NCI-H2107 (cell line): ENCODE measurements around the gene TCEA2.
"Not testable (repeated sequence)": the region's sequence is repeated elsewhere in the genome, so short reads cannot be mapped to it uniquely, and the experiment has no call there.

Experiments used
- DNase-seq: peaks from one replicate; lab custom pipeline; 2025; lab: John Stamatoyannopoulos, UW

Gene TCEA2

DNA sequence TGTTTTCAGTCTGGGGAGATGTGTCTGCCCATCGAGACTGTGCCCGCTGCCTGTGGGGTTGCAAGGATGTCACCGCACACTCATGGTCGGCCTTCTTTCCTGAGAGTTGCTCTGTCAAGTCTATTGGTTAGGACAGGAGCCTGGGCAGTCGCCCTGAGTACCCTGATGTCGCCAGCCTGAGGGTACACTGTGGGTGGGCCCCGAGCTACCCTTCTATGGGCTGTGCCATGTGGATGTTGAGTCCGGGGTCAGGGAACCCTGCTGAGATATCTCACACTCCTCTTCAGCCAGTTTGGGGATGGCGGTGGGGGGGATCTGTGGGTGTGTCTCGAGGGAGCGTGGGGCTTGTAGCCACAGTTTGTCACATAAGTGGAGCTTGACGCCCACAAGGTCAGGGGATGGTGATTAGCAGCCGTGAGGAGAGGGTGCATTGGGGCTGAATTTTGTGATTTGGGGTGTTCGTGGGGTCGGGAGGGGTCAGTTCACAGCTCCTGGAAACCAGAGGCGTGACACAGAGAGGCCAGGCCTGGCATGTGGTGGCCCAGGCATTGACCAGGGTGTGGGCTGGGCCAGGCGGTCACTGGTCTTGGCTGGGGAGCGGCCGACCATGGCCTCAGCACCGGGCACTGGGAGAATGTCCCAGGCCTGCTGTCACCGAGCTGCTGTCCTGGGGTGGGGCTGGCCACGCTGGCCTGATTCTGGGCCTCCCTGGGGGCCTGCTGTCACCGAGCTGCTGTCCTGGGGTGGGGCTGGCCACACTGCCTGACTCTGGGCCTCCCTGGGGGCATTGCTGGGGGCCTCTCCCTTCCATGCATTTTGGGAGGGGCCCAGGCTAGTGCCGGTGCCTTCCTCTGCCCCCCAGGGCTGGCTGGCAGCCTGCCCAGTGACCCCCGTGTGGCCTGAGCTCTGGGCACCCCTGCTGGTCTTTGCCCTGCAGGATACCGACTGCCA, 46.0 kb downstream of the TCEA2 start:
- DNase-seq, result no peak

DNA sequence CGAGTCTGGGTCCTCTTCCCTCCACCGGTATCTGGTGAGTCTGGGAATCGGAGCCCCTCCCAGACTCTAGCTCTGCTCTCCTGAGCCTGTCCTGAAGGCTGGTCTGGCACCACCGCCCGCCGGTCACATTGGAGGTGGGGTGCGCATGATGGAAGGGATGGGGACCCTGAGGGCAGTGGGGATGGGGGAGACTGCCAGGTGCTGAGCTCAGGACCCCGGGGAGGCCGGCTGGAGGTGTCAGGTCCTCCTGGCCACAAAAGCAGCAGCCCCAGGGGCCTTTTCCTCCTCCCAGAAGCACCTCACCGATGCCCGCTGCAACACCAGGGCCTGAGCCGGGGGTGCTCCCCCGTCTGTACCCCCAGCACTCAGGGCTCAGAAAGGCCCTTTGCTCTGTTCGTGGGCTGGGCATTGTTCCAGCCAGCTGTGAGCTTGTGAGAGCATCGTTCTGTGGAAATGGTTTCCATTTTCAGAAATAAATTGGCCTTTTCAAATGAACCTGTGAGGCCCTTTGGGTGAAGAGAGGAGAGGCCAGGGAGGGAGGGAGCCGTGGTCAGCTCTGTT, 46.9 kb downstream of the TCEA2 start:
- DNase-seq, result no peak

DNA sequence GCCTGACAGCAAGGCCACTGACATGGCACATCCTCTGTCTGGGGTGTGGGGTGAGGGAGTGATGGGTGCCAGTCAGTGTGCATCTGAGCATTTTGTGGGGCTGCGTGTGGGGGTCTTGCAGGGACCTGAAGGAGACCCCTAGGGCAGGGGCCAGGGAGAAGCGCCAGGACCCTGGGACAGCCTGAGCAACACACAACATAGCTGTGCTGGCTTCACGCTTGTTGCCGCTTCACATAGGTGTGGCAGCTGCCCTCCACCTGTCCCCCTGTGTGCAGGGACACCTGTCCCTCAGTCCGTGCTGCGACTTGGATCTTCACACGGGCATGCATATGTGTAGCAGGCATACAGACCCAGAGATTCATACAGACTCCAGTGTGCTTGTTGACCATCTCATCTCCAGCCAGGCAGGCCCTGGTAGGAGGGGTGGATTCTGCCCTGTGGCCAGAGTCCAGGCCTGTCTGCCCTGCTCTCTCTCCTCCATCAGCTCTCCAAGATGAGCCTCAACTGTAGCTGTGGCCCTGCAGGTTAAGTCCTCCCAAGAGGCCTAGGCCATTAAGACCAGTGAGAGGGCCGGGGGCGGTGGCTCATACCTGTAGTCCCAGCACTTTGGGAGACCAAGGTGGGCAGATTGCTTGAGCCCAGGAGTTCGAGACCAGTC, 47.5 kb downstream of the TCEA2 start:
- no peak for DNase-seq

DNA sequence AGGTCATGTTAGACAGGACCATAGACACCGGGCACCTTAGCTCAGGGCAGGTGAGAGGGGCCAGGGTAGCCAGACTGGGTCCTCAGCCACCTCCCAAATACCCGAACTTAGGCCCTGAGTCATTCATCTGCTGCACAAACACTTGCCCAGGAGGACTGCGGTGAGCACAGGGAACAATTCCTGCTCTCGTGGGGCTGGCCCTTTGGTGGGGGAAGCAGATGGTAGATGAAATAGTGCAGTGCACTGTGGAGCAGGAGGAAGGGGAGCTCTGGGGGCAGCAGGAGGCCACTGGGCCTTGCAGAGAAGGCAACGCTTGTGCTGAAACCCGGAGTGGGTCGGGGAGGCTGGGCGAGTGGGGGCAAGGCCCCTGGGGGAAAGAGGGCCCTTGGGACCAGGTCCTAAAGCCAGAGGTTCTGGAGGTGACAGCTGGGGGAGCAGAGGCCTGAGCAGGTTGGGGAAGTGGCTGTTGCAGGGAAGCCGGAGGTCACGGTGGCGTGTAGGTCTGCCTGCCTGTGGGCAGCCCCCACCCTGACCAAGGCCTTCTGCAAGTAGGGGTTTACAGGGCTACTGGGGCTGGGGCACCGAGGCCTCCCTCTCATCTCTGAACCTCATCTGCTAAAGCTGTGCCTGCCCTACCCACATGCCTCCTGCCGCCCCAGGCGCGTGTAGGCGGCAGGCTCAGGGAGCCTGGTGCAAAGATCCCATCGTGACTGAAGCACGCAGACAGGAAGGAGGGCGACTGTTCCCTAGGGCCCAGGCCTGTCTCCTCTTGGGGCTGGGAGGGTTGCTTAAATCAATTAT, 49.0 kb downstream of the TCEA2 start:
- no peak for DNase-seq

DNA sequence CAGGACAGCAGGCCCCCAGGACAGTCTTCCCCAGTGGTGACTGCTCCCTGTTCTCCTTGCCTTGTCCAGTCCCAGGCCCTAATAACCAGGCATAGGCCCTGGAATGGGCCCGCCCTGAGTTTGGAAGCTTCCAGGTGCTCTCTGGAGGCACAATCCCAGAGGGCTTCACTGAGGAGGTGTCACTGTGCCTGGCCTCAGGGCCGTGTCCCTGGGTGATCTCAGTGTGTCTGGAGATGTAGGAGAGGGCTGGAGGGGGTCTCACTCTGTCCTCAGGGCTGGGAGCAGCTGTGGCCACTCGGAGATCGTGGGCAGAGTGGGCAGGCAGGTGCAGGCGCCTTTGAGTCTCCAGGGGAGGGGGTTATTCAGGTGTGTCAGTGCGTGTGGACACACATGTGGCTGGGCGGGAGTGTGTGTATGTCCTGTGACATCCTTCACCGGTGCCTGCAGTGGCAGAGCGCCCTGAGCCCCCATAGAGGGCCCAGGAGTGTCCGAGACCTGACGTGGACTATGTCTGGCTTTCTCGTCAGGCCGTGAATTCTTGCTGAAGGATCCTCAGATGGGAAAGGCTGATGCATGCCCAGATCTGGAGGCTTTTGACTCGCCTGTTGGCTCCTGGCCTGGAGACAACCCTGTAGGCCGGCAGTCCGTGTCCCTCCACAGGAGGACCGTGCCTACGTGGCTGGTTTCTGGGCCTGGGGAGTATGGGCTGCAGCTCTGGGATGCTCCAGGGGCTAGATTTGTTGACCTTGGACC, 49.9 kb downstream of the TCEA2 start:
- no peak for DNase-seq

DNA sequence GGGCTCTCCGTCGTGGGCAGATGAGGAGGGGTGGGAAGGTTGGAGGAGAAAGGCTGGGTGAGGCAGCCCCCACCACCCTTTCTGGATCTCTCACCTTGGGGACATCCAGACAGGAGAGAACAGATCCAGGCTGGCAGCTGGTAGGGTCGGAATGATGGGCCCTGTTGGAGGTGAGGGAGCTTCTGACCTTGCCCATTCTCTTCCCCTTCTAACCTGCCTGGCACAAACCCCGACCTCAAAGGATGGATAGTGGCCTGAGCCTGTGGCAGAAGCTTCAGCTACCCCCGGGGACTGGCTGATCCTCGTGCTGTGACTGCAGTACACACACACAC, 50.4 kb downstream of the TCEA2 start:
- DNase-seq, result no peak

DNA sequence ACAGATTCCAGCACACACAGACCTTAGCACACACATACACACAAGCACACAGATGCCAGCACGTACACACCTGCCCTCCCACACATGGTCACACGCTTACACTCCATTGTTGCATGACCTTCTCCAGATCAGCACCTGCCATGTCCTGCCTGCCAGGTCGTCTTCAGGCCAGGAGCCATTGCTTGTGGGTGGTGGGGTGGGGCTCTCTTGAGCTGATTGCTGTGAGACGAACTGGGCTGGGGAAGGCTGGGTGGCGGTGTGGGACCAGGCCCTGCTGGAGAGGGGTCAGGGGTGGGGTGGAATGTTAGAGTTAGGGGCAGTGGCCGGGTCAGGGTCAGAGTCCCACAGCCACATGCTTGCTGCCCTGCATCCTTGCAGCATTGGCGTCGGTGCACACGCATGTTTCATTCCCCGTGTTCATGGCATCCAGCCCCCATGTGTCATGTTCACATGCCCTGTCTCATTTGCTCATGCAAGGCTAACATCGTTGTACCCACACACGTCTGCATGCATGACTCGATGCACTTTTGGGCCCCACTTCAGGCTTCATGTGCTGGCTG, 50.9 kb downstream of the TCEA2 start:
- DNase-seq, result no peak

DNA sequence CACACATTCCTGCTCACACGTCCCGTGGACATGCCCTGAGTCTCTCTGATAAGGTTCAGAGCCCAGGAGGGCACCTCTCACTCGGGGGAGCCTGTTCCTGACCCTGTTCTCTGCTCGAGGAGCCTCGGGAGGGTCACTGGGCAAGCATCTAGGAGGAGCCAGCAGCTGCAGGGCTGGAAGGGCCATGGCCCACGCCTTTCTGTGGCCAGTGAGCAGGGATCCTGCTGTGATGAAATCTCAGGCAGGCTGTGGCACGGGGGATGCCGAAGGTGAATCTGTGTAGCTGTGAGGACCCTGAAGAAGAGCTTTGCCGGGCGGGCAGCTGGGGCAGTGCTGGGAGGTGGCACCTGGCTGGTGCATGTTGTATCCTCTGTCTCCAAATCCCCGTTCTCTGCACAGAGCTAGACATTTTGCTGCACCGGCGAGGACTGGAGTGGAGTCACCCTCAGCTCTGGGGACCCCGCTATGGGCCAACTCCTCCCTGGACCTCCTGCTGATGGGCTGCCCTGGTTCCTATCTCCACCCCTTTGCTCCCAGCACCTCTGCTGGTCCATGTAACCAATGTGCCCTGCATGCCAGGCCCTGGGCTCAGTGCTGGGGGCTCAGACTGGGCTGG, 51.5 kb downstream of the TCEA2 start:
- no peak for DNase-seq

DNA sequence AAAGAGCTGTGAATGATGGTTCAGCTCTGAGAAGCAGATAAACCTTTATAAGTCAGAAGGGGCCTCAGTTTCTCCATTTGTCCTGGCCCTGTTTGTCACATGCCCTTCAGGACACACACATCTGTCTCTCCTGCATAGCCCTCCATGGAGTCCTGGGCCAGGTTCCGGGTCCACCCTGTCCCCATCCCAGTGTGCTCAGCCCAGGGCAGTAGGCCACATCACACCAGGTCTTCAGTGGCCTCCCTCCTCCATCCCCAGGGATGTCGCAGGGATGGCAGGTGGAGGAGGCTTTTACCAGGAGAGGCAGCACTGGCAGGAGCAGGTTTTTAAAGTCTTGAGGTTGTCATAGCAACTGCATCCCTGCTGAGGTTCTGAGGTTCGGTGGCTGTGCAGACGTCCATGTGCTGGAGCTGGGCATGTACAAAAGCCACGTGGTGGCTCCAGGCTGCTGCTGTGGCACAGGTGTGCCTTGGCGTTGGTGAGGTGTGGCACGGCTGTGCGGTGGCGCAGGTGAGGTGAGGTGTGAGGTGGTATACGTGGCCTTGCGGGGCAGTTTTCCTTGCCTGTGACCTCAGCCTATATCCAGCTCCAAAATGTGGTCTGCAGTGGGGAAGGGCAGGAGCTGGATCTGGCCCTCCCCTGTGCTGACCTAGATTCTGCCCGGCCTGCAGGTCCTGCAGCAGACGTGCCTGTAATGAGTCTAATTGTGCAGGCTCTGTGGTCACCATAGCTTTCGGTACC, 52.3 kb downstream of the TCEA2 start:
- DNase-seq, result no peak

DNA sequence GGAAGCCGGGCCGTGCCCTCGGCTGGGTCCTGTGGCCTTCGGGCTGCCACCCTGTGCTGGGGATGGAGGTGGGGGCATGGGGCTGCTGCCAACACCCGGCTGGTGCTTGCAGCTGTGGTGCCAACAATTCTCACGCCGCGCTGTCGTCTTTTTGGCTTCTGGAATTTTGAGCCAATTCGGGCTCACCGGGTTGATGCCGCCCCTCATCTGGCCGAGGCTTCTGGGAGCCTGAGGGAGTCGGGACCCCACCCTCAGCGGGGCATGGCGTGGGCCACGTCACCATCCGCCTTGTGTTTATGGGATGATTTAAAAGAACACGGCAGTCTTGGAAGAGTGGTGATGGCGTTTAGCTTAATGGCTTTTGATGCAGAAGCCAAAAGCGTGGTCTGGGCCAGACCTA, 53.0 kb downstream of the TCEA2 start:
- no peak for DNase-seq

DNA sequence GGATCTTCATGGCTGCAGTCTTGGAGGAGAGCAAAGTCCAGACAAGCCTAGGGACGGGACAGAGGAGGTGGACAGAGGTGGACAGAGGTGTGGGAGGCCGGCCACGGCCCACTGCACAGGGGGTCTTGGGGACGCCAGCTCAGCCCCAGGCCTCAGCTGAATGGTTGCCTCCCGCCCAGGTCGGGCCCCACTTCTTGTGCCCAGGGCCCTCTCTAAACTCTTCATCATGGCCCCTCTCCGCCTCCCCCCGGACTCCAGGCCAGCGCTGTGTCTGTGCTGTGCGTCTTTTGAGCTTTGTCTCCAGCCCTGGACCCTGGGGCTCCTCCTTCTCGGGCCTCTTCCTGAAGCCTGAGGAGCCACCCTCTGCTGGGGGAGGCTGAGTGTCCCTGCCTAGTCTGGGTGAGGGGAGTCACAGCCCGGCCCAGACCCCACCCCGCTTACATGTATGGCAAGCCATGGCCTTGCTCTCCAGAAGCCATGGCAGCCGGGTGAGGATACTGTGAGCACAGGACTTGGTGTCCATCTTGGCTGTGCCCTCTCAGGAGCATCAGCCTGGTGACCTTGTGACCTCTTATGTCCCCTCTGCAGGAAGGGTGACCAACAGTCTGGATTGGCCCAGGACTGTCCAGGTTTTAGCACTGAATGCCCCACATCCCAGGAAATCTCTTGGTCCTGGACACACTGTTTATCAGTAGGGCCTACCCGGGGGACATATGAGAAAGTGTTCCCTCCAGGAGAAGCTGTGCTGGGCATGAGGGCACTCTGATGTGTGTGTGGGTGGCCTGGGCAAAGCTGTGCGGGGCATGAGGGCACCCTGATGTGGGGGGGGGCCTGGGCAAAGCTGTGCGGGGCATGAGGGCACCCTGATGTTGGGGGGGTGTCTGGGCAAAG, 53.8 kb downstream of the TCEA2 start:
- no peak for DNase-seq

DNA sequence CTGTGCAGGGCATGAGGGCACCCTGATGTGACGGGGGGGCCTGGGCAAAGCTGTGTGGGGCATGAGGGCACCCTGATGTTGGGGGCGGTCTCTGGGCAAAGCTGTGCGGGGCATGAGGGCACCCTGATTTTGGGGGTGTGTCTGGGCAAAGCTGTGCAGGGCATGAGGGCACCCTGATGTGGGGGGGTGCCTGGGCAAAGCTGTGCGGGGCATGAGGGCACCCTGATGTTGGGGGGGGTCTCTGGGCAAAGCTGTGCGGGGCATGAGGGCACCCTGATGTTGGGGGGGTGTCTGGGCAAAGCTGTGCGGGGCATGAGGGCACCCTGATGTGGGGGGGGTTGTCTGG, 54.4 kb downstream of the TCEA2 start:
- not testable (repeated sequence) for DNase-seq

DNA sequence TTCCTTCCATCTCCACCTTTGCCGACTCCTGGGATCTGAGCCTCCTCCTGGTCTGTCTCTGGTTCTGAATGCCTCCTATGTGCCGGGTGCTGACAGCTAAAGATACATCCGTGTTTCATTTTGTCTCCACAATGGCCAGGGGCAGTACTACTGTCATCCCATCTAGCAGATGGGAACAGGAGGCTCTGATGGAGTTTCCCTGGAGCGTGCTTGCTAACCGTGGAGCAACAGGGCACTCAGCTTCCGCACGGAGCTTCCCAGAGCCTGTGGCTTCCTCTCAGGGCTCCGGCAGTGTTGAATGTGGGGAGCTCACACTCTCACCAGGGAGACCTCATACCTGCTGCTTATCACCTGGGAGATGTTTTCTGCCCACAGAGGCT, 56.3 kb downstream of the TCEA2 start:
- DNase-seq, result no peak

DNA sequence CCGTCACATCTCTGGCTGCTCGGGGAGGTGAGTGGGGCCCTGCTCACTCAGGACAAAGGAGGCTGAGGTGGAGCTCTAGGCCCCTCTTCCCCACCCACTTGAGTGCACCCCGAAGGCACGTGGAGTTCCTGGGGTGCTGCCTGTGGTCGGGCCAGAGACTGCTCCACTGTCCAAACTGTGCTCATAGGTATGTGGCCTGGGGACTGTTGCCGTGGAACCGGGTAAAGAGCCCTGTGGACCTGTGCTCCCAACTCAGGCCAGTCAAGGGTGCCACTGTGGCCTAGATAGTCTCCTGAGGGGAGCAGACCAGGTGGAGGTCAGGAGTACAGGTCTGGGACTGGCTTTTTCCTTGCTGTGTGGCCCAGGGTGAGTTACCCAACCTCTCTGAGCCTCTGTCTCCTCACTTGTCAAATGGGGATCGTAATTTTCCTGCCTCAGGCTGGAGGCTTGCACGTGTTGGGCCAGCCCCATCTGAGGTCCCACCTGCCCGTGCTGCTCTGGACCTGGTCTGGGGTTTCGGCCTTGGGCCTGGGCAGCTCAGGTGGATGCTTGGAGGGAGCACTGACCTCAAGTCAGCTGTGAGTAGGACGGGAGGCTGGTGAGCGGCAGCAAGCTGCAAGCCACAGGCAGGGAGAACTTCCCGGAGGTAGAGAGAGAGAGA, 56.8 kb downstream of the TCEA2 start:
- no peak for DNase-seq

DNA sequence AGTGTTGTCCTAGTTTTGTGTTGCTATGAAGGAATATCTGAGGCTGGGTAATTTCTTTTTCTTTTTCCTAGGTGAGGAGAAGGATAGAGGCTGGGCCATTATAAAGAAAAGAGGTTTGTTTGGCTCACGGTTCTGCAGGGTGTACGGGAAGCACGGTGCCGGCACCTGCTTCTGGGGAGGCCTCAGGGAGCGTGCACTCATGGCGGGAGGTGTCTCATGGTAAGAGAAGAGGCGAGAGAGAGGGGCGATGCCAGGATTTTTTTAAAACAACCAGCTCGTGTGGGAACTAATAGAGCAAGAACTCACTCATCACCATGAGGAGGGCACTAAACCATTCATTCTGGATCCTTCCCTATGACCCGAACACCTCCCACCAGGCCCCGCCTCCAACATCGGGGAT, 58.6 kb downstream of the TCEA2 start:
- no peak for DNase-seq
